PFSK-1 (cell line): Measurements from ENCODE around the gene ANHX.

Experiments used
- FOXP2 ChIP-seq: optimal IDR thresholded peaks from 2 replicates; pipeline ENCODE3; 2011; ENCODE audit warnings: borderline replicate concordance, control low read depth, inconsistent platforms; ENCODE audit not compliant: insufficient read depth; ENCODE audit errors: extremely low read length, extremely low read depth
- POLR2AphosphoS5 ChIP-seq: IDR thresholded peaks from 2 replicates; pipeline ENCODE4 v1.6.1; 2012; ENCODE audit warnings: low read depth, mild to moderate bottlenecking, control low read depth, low read length, moderate library complexity
- REST ChIP-seq, 2 experiments: IDR thresholded peaks; 2 replicates each; pipeline versions ENCODE4 v1.6.1 to v1.8.0; 2011 to 2012; ENCODE audit warnings: low read depth in 2 of 2, low read length in 2 of 2, control low read depth in 1 of 2, inconsistent platforms in 1 of 2, mild to moderate bottlenecking in 1 of 2, moderate library complexity in 1 of 2; ENCODE audit not compliant: insufficient read depth in 1 of 2
- SIN3A ChIP-seq: IDR thresholded peaks from 2 replicates; pipeline ENCODE4 v1.6.1; 2012; ENCODE audit warnings: mild to moderate bottlenecking, low read length, moderate library complexity, borderline replicate concordance; ENCODE audit not compliant: insufficient read depth
- TAF1 ChIP-seq: IDR thresholded peaks from 2 replicates; pipeline ENCODE4 v1.6.1; 2012; ENCODE audit warnings: low read length, control low read depth, borderline replicate concordance; ENCODE audit not compliant: insufficient read depth

- TF ChIP-seq POLR2AphosphoS5 (no peak), TAF1 (no peak), REST (IDR thresholded peaks at IDR 0.05; ENCODE audit: insufficient read depth in 1 of 2, low read depth in 2 of 2, low read length in 2 of 2) (no peak), SIN3A (no peak), FOXP2 (no peak)
Measured at GRCh38 chr12:133204264-133204603, 31.4 kb downstream of the ANHX start.
